HepG2 (cell line): ENCODE measurements around the gene TMEM131L. TPM values are rescaled to one million over a fixed set of nuclear protein-coding genes. Genes with fewer than 3 reads are reported as not detected.

ENCODE experiments used
- ATAC-seq: fragments of 200-7000 bp; cut with Tn5 transposase; 3 replicates; pipeline ENCODE4 v1.9.1; 2020; ENCODE audit warnings: mild to moderate bottlenecking, moderate library complexity
- BruUV-seq: library from RNA; stranded (reverse); fragments of 400-500 nt; replicated peaks from 2 replicates; lab custom pipeline; 2021; lab: Mats Ljungman, UMichigan
- CTCF ChIA-PET: fragments of 300-600 bp; formaldehyde crosslinking; extraction: SDS; loops from one replicate; lab custom pipeline; 2021; ENCODE audit warnings: low total read pairs, inconsistent platforms, low intra/inter-chr PET ratio; lab: Yijun Ruan, JAX
- POLR2A ChIA-PET: fragments of 350-600 bp; sonication (Branson Sonifier 250); formaldehyde crosslinking; loops from one replicate; lab custom pipeline; 2020; ENCODE audit warnings: antibody characterized with exemption, inconsistent platforms; lab: Yijun Ruan, JAX
- DNase-seq: peaks from one replicate; pipeline ENCODE4 v3.0.0-alpha.2; 2015; ENCODE audit warnings: low spot score
- FAIRE-seq: peaks from 3 replicates; lab custom pipeline; 2011; peaks lifted over from hg19 to GRCh38; lab: Jason Lieb, UNC
- H2AFZ ChIP-seq: one replicate; pipeline ENCODE4 v1.6.1; 2011; ENCODE audit warnings: low read length, inconsistent platforms
- H3K27ac ChIP-seq: fragments of 300-600 bp; 3 replicates; pipeline ENCODE4 v1.8.0; 2011; ENCODE audit warnings: mixed run types, mild to moderate bottlenecking, mixed read lengths, low read length, inconsistent platforms; ENCODE audit not compliant: insufficient read depth; ENCODE audit errors: extremely low read length
- H3K27me3 ChIP-seq, 2 experiments: fragments of 200-600 bp in 1 of 2; 2 replicates in 1 of 2; 3 replicates in 1 of 2; pipeline versions ENCODE4 v1.6.0 to v1.8.0; 2011; ENCODE audit warnings: low read length in 2 of 2, mild to moderate bottlenecking in 2 of 2, moderate library complexity in 2 of 2, inconsistent platforms in 1 of 2; ENCODE audit not compliant: insufficient read depth in 2 of 2, control insufficient read depth in 1 of 2
- H3K36me3 ChIP-seq, 2 experiments: fragments of 200-600 bp in 1 of 2; replicated peaks in 1 of 2; 2 replicates in 1 of 2; 3 replicates in 1 of 2; pipeline versions ENCODE4 v1.5.1 to v1.8.0; 2011; ENCODE audit warnings: low read length in 2 of 2, inconsistent platforms in 1 of 2; ENCODE audit not compliant: insufficient read depth in 2 of 2, control insufficient read depth in 1 of 2
- H3K4me1 ChIP-seq: 2 replicates; pipeline ENCODE4 v1.5.1; 2012; ENCODE audit warnings: low read length, inconsistent platforms; ENCODE audit not compliant: insufficient read depth
- H3K4me2 ChIP-seq: 2 replicates; pipeline ENCODE4 v1.6.0; 2011; ENCODE audit warnings: low read depth, low read length, inconsistent platforms
- H3K4me3 ChIP-seq, 3 experiments: fragments of 200-600 bp in 1 of 3; sonication (generic), shearing (Covaris generic) in 1 of 3; replicated peaks in 1 of 3; 2 replicates each; pipeline ENCODE4 v1.5.1; 2011 to 2016; ENCODE audit warnings: low read length in 3 of 3, inconsistent platforms in 2 of 3, low read depth in 2 of 3, mild to moderate bottlenecking in 2 of 3, control low read depth in 1 of 3, mixed read lengths in 1 of 3; ENCODE audit not compliant: insufficient read depth in 1 of 3
- H3K79me2 ChIP-seq: one replicate; pipeline ENCODE4 v1.6.1; 2011; ENCODE audit warnings: low read length, inconsistent platforms; ENCODE audit not compliant: insufficient read depth
- H3K9ac ChIP-seq: 2 replicates; pipeline ENCODE4 v1.6.0; 2011; ENCODE audit warnings: mild to moderate bottlenecking, low read depth, low read length, inconsistent platforms; ENCODE audit not compliant: insufficient read depth
- H3K9me3 ChIP-seq: 2 replicates; pipeline ENCODE4 v1.5.1; 2012; ENCODE audit warnings: mild to moderate bottlenecking, low read length
- H4K20me1 ChIP-seq: 2 replicates; pipeline ENCODE4 v1.6.0; 2011; ENCODE audit warnings: inconsistent platforms, mild to moderate bottlenecking, low read length, moderate library complexity; ENCODE audit not compliant: insufficient read depth
- HNF1A ChIP-seq, 2 experiments: sonication (generic) in 1 of 2; formaldehyde crosslinking in 1 of 2; IDR thresholded peaks; 2 replicates each; pipeline versions ENCODE4 v1.4.0 to v1.6.1; 2016 to 2020; ENCODE audit warnings: borderline replicate concordance in 1 of 2, low read depth in 1 of 2, mild to moderate bottlenecking in 1 of 2, missing genetic modification reagents in 1 of 2
- ZNF547 ChIP-seq: sonication (generic); formaldehyde crosslinking; IDR thresholded peaks from 2 replicates; pipeline ENCODE4 v1.5.1; 2020; ENCODE audit warnings: mild to moderate bottlenecking, missing genetic modification reagents
- WGBS: methylation state at CpG from one replicate; pipeline ENCODE4 v1.1.6; 2017; ENCODE audit warnings: low lambda C conversion rate; 5-methylcytosine and 5-hydroxymethylcytosine counted together
- in situ Hi-C: cut with HindIII; loops from 2 replicates; pipeline ENCODE4 v1.10.0; 2017; ENCODE audit warnings: low pct_unique_long_range_greater_than_20kb; ENCODE audit not compliant: extremely low pct_ligation_motif_present
- intact Hi-C: fragments of 100-400 bp; cut with micrococcal nuclease; formaldehyde crosslinking; loops from one replicate; pipeline ENCODE4 v1.10.0; 2022; ENCODE audit not compliant: unreplicated experiment
- polyA plus RNA-seq, 8 experiments: library from polyadenylated mRNA; depleted of rRNA in 3 of 8; stranded (reverse) in 7 of 8; unstranded in 1 of 8; fragments of >200 nt; fragmentation: Illumina TruSeq in 4 of 8; extraction: Trizol in 4 of 8; gene quantifications; 2 replicates each; pipeline versions ENCODE4 v1.2.1 to v1.2.3, GENCODE V29; 2011 to 2016; ENCODE audit warnings: low read depth in 4 of 8, missing spikeins in 1 of 8, mixed read lengths in 1 of 8; ENCODE audit not compliant: insufficient read depth in 1 of 8
- total RNA-seq, 5 experiments: library from RNA; depleted of rRNA; stranded (reverse); fragments of >200 nt; fragmentation: Illumina TruSeq; extraction: Trizol; gene quantifications; 2 replicates each; pipeline ENCODE4 v1.2.3, GENCODE V29; 2016; ENCODE audit warnings: low read depth in 1 of 5

The TMEM131L gene
- total and polyA plus RNA-seq, 2 of the 13 experiments (the other 11 are each of a cell fraction or from before 2014, with no cell fraction given): 2.2 to 4.5 TPM

- FAIRE-seq (no peak), ATAC-seq (no peak), DNase-seq (no peak)
- no peaks in the 10 kb centered on the region for H4K20me1 ChIP-seq
- WGBS: 59% methylated on average over 4 of the region's 4 CpGs
- no peak overlapping the region for H2AFZ ChIP-seq
- no peak overlapping the region for H3K4me3 ChIP-seq
- intact Hi-C loops: no loop called here
- no peak overlapping the region for H3K9ac ChIP-seq
- no peak overlapping the region for H3K4me2 ChIP-seq
- no peak overlapping the region for H3K27ac ChIP-seq
- H3K9me3 ChIP-seq: no peaks in the 10 kb centered on the region
- H3K4me1 ChIP-seq: 0 out of 2 replicates have a peak, but pooled peaks cover 4% of the 10 kb centered on the region
- TF ChIP-seq HNF1A (IDR thresholded peaks at IDR 0.05; ENCODE audit: low read depth) (no peak), HNF1A (CRISPR knock-in tag; IDR thresholded peaks at IDR 0.05; ENCODE audit: borderline replicate concordance) (no peak), ZNF547 (CRISPR knock-in tag) (no peak)
- CTCF ChIA-PET: no interaction called here
- no peaks in the 10 kb centered on the region for H3K79me2 ChIP-seq
- POLR2A ChIA-PET: no interaction called here
- BruUV-seq: no TSS peak
- no peaks in the 10 kb centered on the region for H3K27me3 ChIP-seq
- no peaks in the 10 kb centered on the region for H3K36me3 ChIP-seq
- in situ Hi-C loops: no loop called here
These were observed 38.6 kb upstream of the TMEM131L start for GRCh38 chr4:153427363-153428071.
